PFSK-1 (cell line): ENCODE results near the gene MYB.

Experiments
- FOXP2 ChIP-seq: optimal IDR thresholded peaks from 2 replicates; pipeline ENCODE3; 2011; ENCODE audit warnings: borderline replicate concordance, control low read depth, inconsistent platforms; ENCODE audit not compliant: insufficient read depth; ENCODE audit errors: extremely low read length, extremely low read depth
- POLR2AphosphoS5 ChIP-seq: IDR thresholded peaks from 2 replicates; pipeline ENCODE4 v1.6.1; 2012; ENCODE audit warnings: low read depth, mild to moderate bottlenecking, control low read depth, low read length, moderate library complexity
- REST ChIP-seq, 2 experiments: IDR thresholded peaks; 2 replicates each; pipeline versions ENCODE4 v1.6.1 to v1.8.0; 2011 to 2012; ENCODE audit warnings: low read depth in 2 of 2, low read length in 2 of 2, control low read depth in 1 of 2, inconsistent platforms in 1 of 2, mild to moderate bottlenecking in 1 of 2, moderate library complexity in 1 of 2; ENCODE audit not compliant: insufficient read depth in 1 of 2
- SIN3A ChIP-seq: IDR thresholded peaks from 2 replicates; pipeline ENCODE4 v1.6.1; 2012; ENCODE audit warnings: mild to moderate bottlenecking, low read length, moderate library complexity, borderline replicate concordance; ENCODE audit not compliant: insufficient read depth
- TAF1 ChIP-seq: IDR thresholded peaks from 2 replicates; pipeline ENCODE4 v1.6.1; 2012; ENCODE audit warnings: low read length, control low read depth, borderline replicate concordance; ENCODE audit not compliant: insufficient read depth

DNA sequence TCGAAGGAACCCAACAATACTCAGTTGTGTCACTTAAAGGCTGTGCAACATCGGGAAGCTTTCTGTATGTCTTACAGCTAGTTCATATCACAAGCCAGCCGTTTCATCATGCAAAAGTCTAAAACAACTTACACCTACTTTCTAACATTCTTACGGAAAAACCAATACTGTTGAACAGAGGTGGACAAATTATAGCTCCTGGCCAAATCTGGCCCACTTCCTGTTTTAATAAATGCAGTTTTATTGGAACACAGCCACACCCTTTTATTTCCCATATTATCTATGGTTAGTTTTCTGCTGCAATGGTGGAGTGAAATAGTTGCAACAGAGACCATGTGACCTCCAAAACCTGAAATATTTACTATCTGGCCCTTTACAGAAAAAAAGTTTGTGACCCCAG lies 46.6 kb downstream of the MYB start:
- no peak for TF ChIP-seq SIN3A
- no peak for TF ChIP-seq TAF1
- no peak for TF ChIP-seq POLR2AphosphoS5
- no peak for TF ChIP-seq REST (IDR thresholded peaks at IDR 0.05; ENCODE audit: insufficient read depth in 1 of 2, low read depth in 2 of 2, low read length in 2 of 2)
- no peak for TF ChIP-seq FOXP2
